GM21825 (cell line): ENCODE measurements around the gene CCNL2.
"Not testable (repeated sequence)": the region's sequence is repeated elsewhere in the genome, so short reads cannot be mapped to it uniquely, and the experiment has no call there.

Experiments
- ATAC-seq: cut with Tn5 transposase; IDR thresholded peaks from one replicate; pipeline ENCODE4 v1.9.1; 2021; ENCODE audit warnings: mild to moderate bottlenecking, moderate library complexity; ENCODE audit not compliant: unreplicated experiment

Gene CCNL2

GRCh38 chr1:1377540-1378205 is 21.5 kb downstream of the CCNL2 start:
- no peak for ATAC-seq

- ATAC-seq: no peak
Measured at GRCh38 chr1:1376551-1377226, 22.4 kb downstream of the CCNL2 start.

- peak; percentile 82 for ATAC-seq
Measured at GRCh38 chr1:1374929-1375662, 24.0 kb downstream of the CCNL2 start, which contains the start of gene AURKAIP1. Gene AURKAIP1 (minus strand): TSS chr1:1375207. CDS start chr1:1374756, 451 bp downstream.

GRCh38 chr1:1374589-1374928 is 24.6 kb downstream of the CCNL2 start:
- ATAC-seq: peak; percentile 1

- ATAC-seq: no peak
Measured at GRCh38 chr1:1373815-1374588, 25.1 kb downstream of the CCNL2 start.

- ATAC-seq: no peak
Measured at GRCh38 chr1:1373051-1373814, 25.9 kb downstream of the CCNL2 start.

GRCh38 chr1:1371746-1372711 is 27.1 kb downstream of the CCNL2 start:
- no peak for ATAC-seq

- ATAC-seq: no peak
Measured at GRCh38 chr1:1371364-1371745, 27.8 kb downstream of the CCNL2 start.

- ATAC-seq: no peak
Measured at GRCh38 chr1:1370771-1371300, 28.3 kb downstream of the CCNL2 start.

- ATAC-seq: not testable (repeated sequence)
Measured at GRCh38 chr1:1370094-1370493, 29.0 kb downstream of the CCNL2 start.

- ATAC-seq: no peak
Measured at GRCh38 chr1:1367315-1367714, 31.8 kb downstream of the CCNL2 start.

GRCh38 chr1:1366699-1367066 is 32.5 kb downstream of the CCNL2 start:
- ATAC-seq: no peak

GRCh38 chr1:1365875-1366698 is 33.0 kb downstream of the CCNL2 start:
- no peak for ATAC-seq

GRCh38 chr1:1364266-1364665 is 34.9 kb downstream of the CCNL2 start:
- no peak for ATAC-seq

GRCh38 chr1:1361982-1362423 is 37.1 kb downstream of the CCNL2 start:
- no peak for ATAC-seq

- ATAC-seq: no peak
Measured at GRCh38 chr1:1361233-1361981, 37.7 kb downstream of the CCNL2 start.

GRCh38 chr1:1360506-1361169 is 38.5 kb downstream of the CCNL2 start:
- ATAC-seq: no peak
